GM18519 (cell line): ENCODE results near the gene DNAJC4.

Experiments
- ATAC-seq: cut with Tn5 transposase; IDR thresholded peaks from one replicate; pipeline ENCODE4 v1.9.1; 2021; ENCODE audit warnings: mild to moderate bottlenecking, moderate library complexity; ENCODE audit not compliant: unreplicated experiment, low FRiP score

The DNAJC4 gene

GRCh38 chr11:64227405-64227956 lies 2.9 kb upstream of the DNAJC4 start:
- ATAC-seq = no peak

GRCh38 chr11:64229090-64229743 lies 1.1 kb upstream of the DNAJC4 start:
- no peak for ATAC-seq

- ATAC-seq = no peak
Observed at GRCh38 chr11:64229744-64230170, 591 bp upstream of the DNAJC4 start.

GRCh38 chr11:64230985-64231365 lies 627 bp downstream of the DNAJC4 start:
- ATAC-seq = no peak

- no peak for ATAC-seq
Observed at GRCh38 chr11:64231546-64231945, 1.2 kb downstream of the DNAJC4 start.

GRCh38 chr11:64232182-64232966 lies 2.0 kb downstream of the DNAJC4 start:
- no peak for ATAC-seq

GRCh38 chr11:64232967-64233315 lies 2.6 kb downstream of the DNAJC4 start:
- ATAC-seq = no peak

GRCh38 chr11:64233913-64234586 lies 3.7 kb downstream of the DNAJC4 start, which contains the start of gene VEGFB:
Gene VEGFB, plus strand, starts transcription at chr11:64234584. Its CDS starts 250 bp downstream, at chr11:64234834.
- ATAC-seq = no peak

- no peak for ATAC-seq
Observed at GRCh38 chr11:64234647-64235379, 4.5 kb downstream of the DNAJC4 start.

- no peak for ATAC-seq
Observed at GRCh38 chr11:64235437-64236161, 5.3 kb downstream of the DNAJC4 start.

GRCh38 chr11:64237484-64237951 lies 7.2 kb downstream of the DNAJC4 start:
- no peak for ATAC-seq

- no peak for ATAC-seq
Observed at GRCh38 chr11:64238076-64238475, 7.7 kb downstream of the DNAJC4 start.

- ATAC-seq = no peak
Observed at GRCh38 chr11:64238999-64239398, 8.7 kb downstream of the DNAJC4 start.

GRCh38 chr11:64239662-64240434 lies 9.5 kb downstream of the DNAJC4 start:
- ATAC-seq = no peak

- peak; percentile 51 for ATAC-seq
Observed at GRCh38 chr11:64240435-64241240, 10.3 kb downstream of the DNAJC4 start, which contains the start of gene FKBP2. Gene FKBP2, plus strand, starts transcription at chr11:64241095. Its CDS starts 1,293 bp downstream, at chr11:64242388.

GRCh38 chr11:64241241-64241490 lies 10.8 kb downstream of the DNAJC4 start:
- no peak for ATAC-seq

- ATAC-seq = peak; percentile 41
Observed at GRCh38 chr11:64241491-64242374, 11.4 kb downstream of the DNAJC4 start.
